ENCODE measurements around the gene PCSK2.
A peak's percentile ranks its signal among the peaks of the same experiment; 100 is the strongest.

PCSK2 gene

GRCh38 chr20:17406051-17406590 is 179.3 kb downstream of the PCSK2 start:
- DNase-seq: no peak

DNA sequence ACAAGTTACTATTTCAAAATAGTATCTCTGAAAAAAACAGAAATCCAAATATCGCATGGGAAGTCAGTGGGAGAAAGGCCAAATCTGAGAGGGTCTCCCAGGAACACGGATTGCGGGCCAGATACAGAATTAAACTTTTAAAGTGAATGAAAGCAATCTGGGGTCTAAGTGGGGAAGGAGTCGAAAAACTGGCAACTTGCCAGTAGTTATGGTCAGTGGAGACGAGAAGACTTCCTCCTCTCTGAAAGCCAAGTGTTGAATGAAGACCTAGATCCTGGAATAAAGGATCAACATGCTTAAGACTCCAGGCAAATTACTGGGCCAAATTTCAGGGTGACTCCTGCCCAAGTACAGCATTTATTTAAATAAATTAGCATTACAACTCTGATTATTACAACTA is 180.7 kb downstream of the PCSK2 start:
- no peak for DNase-seq

DNA sequence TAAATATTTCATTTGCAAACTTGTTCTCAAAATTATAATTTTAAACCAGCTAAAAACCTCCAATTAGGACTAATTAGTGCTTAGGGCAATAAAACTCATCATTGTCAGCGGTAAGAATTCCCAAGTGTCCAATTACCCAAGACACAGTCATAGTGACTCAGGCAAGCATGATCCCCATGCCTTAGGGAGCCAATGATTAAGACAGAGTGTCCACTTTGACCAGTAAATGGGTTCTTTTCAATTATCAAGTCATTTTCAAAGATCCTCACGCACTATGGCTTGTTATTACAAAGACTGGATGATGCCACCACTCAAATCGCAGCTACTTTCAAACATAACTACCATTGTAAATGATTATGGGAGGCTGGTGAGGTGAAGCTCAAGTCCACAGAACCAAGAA is 190.4 kb downstream of the PCSK2 start:
- no peak for DNase-seq

DNA sequence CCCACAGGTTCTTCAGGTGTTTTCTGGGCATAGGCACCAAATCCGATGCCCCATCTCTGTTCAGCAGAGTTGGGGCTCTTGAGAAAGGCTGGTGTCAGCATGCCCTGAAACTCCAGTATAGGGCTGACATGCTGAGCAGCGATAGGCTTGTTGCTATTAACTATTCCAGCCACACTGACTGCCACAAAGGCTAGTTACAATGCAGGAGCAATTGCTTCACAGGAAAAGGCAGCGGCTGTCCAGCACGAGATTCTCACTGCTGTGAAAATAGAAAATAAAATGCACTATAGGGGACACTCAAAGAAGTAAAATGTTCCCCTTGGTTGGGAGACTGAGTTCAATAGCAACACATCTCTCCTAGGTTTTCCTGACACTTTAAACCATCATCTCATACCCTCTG is 191.9 kb downstream of the PCSK2 start:
- no peak for DNase-seq

- no peak for DNase-seq
These were observed 192.7 kb downstream of the PCSK2 start for GRCh38 chr20:17419479-17420041.

DNA sequence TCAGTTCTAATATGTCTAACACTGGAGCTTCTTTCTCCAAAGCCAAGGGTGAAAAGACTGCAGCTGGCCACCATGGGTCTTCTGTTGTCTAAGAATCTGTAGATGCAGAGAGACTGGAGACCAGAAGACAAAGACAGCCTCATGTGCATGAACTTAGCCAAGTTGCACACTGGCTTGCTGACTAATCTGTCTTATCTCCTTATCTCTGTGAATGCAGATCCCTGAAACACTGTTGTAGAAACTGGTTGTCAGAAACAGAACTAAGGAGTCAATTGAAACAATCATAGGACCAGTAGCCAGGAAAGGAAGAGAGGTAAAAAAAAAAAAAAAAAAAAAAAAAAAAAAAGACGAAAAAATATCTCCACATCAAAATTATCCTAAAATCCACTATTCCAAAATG is 194.7 kb downstream of the PCSK2 start:
- no peak for DNase-seq

DNA sequence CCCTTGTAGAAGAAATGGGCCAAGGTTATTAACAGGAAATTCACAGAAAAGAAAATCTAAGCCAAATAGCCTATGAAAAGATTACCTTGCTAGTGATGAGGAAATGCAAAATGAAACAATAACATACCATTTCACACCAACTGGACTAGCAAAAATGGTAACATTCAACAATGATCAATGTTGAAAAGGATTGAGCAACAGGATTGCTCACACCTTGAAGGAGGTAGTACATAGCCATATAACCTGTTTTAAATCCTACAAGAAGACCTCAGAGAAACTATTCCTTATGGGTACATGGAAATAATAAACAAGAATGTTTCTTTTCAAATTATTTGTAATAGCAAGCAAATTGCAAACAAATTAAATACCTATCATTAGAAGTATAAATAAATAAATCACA is 196.9 kb downstream of the PCSK2 start:
- no peak for DNase-seq

- DNase-seq: no peak
These were observed 200.8 kb downstream of the PCSK2 start for GRCh38 chr20:17427638-17428037.

DNA sequence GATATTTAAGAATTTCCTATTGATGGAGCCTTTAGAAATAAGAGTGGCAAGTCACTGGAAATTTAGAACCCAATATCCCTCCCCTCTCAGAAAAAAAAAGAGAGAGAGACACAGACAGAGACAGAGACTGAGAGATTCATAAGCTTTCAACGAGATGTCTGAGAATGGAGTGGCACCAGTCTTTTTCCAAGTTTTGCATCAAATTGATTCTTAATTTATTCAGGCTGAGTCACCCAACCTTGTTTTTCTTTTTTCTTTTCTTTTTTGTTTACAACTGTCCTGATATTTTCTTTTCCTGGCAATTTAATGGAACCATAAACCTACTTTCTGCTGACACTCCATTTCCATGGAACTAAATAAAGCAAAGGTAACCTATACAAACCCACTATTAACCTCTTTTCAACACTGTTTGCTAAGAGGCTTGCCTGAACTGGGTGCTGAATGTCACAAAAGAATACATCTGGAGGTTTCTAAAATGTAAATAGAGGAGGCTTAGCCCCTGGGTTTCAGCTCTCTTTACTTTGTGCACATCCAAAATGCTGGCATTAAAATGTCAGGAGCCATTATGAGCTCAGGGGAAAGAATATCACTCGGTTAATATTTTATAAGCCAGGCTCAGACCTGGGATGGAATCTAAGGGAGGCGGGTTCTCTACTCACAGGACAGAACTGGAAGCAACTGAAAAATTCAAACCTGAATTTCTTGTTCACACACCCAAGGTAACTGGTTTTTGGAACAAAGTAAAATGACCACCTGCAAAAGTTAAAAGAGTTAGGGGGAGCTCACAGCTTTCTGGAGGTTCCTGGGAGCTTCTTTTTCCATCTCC is 203.5 kb downstream of the PCSK2 start:
- DNase-seq: no peak

- DNase-seq: peak; percentile 21
These were observed 205.0 kb downstream of the PCSK2 start for GRCh38 chr20:17431621-17432364.

- DNase-seq: no peak
These were observed 209.8 kb downstream of the PCSK2 start for GRCh38 chr20:17436664-17437063.

GRCh38 chr20:17437251-17437650 is 210.4 kb downstream of the PCSK2 start:
- no peak for DNase-seq

DNA sequence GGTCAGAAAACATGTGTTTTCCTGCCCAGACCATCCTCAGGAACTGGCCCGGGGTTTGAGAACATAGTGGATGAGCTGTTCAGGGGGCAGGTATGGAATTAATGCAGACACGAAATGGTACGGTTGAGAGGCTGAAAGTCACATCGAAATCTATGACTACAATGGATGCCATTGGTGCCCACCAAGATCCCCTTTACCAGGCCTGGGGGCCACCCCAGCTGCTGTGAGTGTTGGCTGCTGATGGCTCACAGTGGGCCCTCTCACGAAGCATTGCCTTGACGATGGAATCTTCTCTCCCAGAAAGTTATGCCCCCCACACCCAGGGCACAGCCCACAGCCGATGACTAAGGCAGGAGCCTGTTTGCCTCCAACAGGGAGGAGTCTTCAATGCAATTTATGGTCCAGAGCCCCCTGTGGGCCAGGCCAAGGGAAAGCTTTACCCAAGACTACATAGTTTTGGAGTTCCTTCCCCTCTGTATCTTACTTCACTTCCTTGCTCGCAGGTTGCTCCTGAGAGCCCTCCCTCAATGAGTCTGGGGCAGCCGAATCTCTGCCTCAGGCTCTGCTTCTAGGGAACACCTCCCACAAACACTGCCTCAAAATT is 211.7 kb downstream of the PCSK2 start:
- DNase-seq: no peak

GRCh38 chr20:17439616-17440296 is 212.9 kb downstream of the PCSK2 start:
- DNase-seq: no peak

DNA sequence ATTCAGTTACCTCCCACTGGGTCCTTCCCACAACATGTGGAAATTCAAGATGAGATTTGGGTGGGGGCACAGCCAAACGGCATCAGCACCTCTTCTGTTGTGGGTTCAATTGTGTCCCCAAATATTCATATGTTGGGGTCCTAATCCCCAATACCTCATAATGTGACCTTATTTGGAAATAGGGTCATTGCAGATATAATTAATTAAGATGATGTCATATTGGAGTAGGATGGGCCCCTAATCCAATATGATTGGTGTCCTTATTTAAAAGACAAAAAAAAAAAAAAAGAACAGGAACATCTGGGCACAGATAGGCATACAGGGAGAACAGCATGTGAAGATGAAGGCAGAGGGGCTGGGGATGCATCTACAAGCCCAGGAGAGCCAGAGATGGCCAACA is 214.9 kb downstream of the PCSK2 start:
- DNase-seq: no peak

DNA sequence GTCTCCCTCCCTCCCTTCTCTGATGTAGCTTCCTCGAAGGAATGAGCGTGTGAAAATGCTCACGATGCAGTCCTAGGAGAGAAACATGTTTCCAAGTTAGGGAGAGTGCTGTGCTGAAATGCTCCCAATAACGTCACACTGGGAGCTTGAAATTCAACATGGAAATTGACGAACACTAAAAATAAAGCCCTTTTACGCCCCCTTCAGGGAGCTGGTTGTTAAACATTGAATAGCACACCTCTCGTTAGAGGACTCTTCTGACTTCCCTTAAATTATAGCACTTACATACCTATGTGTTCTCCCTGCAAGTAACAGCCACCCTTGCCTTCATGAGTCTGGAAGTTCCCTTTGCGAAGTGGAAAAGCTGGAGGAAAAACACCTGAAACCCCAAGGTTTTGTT is 215.7 kb downstream of the PCSK2 start:
- no peak for DNase-seq

DNA sequence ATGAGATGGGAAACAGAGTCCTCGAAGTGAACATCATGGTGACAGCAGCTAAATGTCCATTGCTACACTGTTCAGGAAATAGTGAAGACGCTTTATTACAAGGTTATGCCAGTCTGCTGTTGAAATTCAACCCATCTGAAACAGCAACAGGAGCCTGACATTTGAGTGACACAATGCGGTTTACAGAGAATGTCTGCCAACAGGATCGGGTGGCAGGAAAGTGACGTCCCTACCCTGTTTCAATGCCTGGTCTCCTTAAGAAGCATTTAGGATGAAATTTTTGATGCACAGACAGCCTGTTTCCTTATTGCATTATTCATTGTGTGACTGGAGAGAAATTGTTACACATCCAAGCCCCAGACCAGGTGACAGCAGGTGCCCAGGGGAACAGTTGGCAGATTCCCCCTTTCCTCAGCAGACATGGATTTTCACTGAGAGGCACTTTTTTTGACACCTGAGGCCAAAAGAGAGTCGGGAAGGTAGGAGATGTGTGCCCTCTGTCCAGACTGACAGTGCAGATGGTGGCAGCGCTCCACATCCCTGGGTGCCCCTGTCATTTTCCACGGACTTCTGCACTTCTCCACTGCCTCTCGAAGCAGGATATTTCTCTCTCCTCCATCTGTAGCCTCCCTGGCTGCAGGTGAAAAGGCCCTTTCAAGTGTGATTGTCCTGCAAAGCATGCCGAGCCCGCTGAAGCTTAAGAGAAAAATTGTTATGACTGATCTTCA is 216.5 kb downstream of the PCSK2 start:
- no peak for DNase-seq

GRCh38 chr20:17444091-17444490 is 217.3 kb downstream of the PCSK2 start:
- DNase-seq: no peak

DNA sequence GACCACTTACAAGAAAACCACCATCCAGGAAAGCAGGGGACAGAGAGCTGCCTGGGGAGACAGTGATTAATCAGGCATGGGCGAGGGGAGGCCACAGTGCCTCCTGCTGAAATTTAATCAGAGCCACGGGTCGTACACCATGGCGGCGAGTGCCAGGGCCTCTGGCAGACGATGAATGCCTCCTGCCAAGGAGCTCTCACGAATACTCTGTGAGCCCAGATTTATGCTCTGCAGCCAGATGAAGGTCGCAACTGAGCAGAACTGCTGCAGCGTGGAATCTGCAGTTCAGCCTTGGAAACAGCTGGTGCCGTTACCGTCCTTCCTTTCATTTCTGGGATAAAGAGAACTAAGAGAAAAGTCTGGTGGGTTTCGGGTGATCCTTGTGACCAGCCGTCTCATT is 218.7 kb downstream of the PCSK2 start:
- DNase-seq: no peak

DNA sequence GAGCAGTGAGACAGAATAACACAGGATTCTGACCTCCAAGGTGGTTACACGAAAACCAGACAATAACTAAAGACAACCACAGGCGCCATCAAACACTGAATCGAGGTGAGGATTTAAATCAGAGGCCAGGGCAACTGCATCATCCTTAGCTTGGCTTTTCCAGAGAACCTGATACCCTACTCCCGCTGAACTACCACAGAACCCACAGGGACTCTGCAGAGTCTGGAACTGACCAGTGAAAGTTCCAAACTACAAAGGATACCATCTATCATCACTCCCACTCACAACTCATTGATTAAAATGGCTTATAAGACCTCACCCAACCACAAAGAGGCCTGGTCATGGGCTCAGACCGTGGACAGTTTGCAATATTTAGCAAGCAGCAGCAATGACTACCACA is 219.3 kb downstream of the PCSK2 start:
- no peak for DNase-seq

DNA sequence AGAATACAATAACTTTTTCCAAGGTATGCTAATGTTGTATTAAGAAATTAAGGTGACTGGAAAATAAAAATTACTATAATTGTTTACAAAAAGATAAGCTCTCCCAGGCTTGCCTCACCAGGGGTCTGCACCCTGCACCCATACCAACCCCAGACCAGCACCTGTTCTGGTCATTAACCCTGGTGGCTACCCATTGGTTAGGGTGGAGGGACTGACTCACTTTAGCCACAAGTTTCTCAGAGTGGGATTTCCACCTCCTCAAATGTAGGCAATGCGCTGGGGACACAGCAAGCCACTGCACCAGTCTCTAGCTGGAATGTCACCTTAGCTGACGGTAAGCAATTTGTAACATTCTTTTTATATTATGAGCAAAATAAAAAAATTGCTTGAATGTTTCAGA is 221.2 kb downstream of the PCSK2 start:
- no peak for DNase-seq

DNA sequence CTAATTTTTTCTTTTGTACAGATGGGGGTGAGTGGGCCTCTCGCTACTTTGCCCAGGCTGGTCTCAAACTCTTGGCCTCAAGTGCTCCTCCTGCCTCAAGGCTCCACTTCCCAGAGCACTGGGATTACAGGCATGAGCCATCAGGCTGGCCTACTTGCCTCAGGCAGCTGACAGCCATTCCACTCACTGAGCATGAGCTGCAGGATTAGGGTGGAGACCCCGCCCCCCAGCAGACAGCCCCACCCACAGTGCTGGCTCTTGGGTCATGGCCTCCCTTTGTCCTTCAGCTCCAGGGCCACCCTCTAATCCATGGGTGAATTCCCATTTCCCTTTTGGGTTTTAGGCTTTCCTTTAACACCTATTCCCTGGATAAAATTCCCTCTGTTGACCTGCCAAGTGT is 222.2 kb downstream of the PCSK2 start:
- DNase-seq: no peak
